ENCODE data around the gene CDH18. TPM values are rescaled to one million over a fixed set of nuclear protein-coding genes. Genes with fewer than 3 reads are reported as not detected.

CDH18 gene
- total and polyA plus RNA-seq, 2 donors from 2014 or later, result not detected

DNA sequence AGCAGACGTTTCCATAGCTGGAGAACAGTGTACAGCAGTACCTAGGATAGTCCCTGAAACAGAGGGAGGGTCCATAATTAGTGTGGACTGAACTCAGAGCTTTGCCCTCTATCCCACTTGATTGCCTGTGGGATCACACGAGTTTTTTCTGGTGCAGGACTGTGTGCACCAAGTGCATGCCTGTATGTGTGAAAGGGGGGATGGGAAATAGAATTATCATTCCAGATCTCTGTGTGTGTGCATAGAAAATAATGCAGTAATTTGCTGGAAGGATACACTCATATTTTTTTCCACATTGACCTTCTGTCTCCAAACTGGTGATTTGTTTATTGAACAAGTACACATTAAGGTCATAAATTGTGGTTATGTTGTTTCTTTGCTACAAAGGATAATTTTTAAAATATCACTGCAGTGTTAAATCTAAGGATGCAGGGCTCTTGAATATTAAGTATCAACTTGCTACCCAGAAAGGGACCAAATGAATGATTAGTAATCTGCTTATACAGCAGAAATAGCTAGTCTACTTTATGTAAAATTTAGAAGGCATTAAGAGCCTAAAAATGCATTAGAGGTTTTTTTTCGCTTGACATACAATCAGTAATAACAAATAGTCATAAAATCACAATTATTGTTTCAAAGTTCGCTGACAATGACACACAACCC lies 292.9 kb downstream of the CDH18 start:
- Histone ChIP-seq H3K36me3 (ENCODE audit: control insufficient read depth in 2 of 3, insufficient read depth in 3 of 3, low read length in 3 of 3) (no peaks in the 10 kb centered on the region), H3K4me3 (ENCODE audit: low read length in 3 of 3) (no peak overlapping the region), H3K4me1 (ENCODE audit: control insufficient read depth in 2 of 3, insufficient read depth in 2 of 3, low read depth in 1 of 3, low read length in 3 of 3) (no peaks in the 10 kb centered on the region), H3K27me3 (ENCODE audit: control insufficient read depth, insufficient read depth, low read length) (no peaks in the 10 kb centered on the region), H3K9ac (ENCODE audit: low read length in 3 of 3) (no peak overlapping the region), H3K9me3 (ENCODE audit: control insufficient read depth in 2 of 3, insufficient read depth in 1 of 3, low read length in 3 of 3) (no peaks in the 10 kb centered on the region), H3K27ac (ENCODE audit: low read depth in 2 of 2, low read length in 2 of 2) (no peak overlapping the region)
- FAIRE-seq (no peak), DNase-seq (no peak)
- TF ChIP-seq, protein P1, sequence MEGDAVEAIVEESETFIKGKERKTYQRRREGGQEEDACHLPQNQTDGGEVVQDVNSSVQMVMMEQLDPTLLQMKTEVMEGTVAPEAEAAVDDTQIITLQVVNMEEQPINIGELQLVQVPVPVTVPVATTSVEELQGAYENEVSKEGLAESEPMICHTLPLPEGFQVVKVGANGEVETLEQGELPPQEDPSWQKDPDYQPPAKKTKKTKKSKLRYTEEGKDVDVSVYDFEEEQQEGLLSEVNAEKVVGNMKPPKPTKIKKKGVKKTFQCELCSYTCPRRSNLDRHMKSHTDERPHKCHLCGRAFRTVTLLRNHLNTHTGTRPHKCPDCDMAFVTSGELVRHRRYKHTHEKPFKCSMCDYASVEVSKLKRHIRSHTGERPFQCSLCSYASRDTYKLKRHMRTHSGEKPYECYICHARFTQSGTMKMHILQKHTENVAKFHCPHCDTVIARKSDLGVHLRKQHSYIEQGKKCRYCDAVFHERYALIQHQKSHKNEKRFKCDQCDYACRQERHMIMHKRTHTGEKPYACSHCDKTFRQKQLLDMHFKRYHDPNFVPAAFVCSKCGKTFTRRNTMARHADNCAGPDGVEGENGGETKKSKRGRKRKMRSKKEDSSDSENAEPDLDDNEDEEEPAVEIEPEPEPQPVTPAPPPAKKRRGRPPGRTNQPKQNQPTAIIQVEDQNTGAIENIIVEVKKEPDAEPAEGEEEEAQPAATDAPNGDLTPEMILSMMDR (IDR thresholded peaks at IDR 0.05; ENCODE audit: borderline replicate concordance, extremely low read depth, insufficient read depth), result no peak
- intact Hi-C loops (cut with DNase I), result no loop called here

DNA sequence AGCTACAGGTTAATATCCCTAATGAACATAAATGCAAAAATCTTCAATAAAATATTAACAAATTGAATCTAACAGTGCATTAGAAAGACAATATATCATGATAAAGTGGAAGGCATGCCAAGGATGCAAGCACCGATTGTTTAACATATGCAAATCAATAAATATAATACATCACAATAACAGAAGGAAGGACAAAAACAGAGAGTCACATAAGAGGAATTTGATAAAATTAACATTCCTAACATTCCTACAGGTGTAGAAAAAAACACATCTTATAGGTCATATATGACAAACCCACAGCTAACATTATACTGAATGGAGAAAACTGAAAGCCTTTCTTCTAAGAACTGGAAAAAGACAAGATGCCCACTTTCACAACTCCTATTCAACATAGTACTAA lies 297.0 kb downstream of the CDH18 start:
- no peaks in the 10 kb centered on the region for H3K27me3 ChIP-seq (ENCODE audit: control insufficient read depth, insufficient read depth, low read length)
- H3K4me3 ChIP-seq (ENCODE audit: low read length in 3 of 3), result no peak overlapping the region
- intact Hi-C loops (cut with DNase I), result no loop called here
- FAIRE-seq (no peak), DNase-seq (no peak)
- H3K4me1 ChIP-seq (ENCODE audit: control insufficient read depth in 2 of 3, insufficient read depth in 2 of 3, low read depth in 1 of 3, low read length in 3 of 3), result no peaks in the 10 kb centered on the region
- no peak overlapping the region for H3K27ac ChIP-seq (ENCODE audit: low read depth in 2 of 2, low read length in 2 of 2)
- no peak overlapping the region for H3K9ac ChIP-seq (ENCODE audit: low read length in 3 of 3)
- H3K36me3 ChIP-seq (ENCODE audit: control insufficient read depth in 2 of 3, insufficient read depth in 3 of 3, low read length in 3 of 3), result no peaks in the 10 kb centered on the region
- TF ChIP-seq, protein P1 (IDR thresholded peaks at IDR 0.05; ENCODE audit: borderline replicate concordance, extremely low read depth, insufficient read depth), result no peak
- no peaks in the 10 kb centered on the region for H3K9me3 ChIP-seq (ENCODE audit: control insufficient read depth in 2 of 3, insufficient read depth in 1 of 3, low read length in 3 of 3)

DNA sequence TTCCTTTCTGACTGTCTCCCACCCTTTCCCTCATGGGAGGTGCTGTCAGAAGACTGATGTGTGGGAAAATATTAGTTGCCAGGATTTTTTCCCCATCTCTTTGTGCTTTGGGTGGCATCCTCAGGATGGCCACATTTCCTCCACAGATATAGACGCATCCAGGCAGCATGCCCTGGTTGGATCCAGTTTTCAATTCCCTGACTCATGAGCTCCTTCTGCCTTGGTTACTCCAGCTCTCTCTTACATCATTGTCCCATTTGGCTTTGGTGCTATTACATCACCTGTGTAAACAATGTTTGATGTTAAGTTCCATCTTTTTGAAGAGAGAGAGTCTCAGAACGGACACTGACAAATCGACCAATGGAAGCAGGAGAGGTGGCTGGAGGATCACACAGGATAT lies 302.5 kb downstream of the CDH18 start:
- Histone ChIP-seq H3K27ac (ENCODE audit: low read depth in 2 of 2, low read length in 2 of 2) (no peak overlapping the region), H3K36me3 (ENCODE audit: control insufficient read depth in 2 of 3, insufficient read depth in 3 of 3, low read length in 3 of 3) (no peaks in the 10 kb centered on the region), H3K9ac (ENCODE audit: low read length in 3 of 3) (no peak overlapping the region), H3K4me3 (ENCODE audit: low read length in 3 of 3) (no peak overlapping the region), H3K27me3 (ENCODE audit: control insufficient read depth, insufficient read depth, low read length) (no peaks in the 10 kb centered on the region), H3K4me1 (ENCODE audit: control insufficient read depth in 2 of 3, insufficient read depth in 2 of 3, low read depth in 1 of 3, low read length in 3 of 3) (no peaks in the 10 kb centered on the region), H3K9me3 (ENCODE audit: control insufficient read depth in 2 of 3, insufficient read depth in 1 of 3, low read length in 3 of 3) (no peaks in the 10 kb centered on the region)
- TF ChIP-seq, protein P1 (IDR thresholded peaks at IDR 0.05; ENCODE audit: borderline replicate concordance, extremely low read depth, insufficient read depth), result no peak
- intact Hi-C loops (cut with DNase I), result no loop called here
- FAIRE-seq, result no peak
- no peak for DNase-seq

DNA sequence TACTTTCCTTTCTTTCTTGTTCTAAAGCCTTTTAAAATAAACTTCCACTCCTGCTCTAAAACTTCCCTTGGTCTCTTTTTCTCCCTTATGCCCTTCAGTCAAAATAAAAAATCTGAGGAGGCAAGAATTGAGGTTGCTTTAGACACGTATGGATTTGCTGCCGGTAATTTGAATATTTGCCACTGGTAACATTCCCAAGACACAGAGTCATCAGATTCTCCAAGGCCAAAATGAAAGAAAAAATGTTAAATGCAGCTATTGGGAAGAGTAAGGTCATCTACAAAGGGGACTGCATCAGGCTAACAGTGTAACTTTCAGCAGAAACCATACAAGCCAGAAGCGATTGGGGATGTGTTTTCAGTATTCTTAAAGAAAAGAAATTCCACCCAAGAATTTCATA lies 311.1 kb downstream of the CDH18 start:
- Histone ChIP-seq H3K27me3 (ENCODE audit: control insufficient read depth, insufficient read depth, low read length) (no peaks in the 10 kb centered on the region), H3K27ac (ENCODE audit: low read depth in 2 of 2, low read length in 2 of 2) (no peak overlapping the region), H3K9me3 (ENCODE audit: control insufficient read depth in 2 of 3, insufficient read depth in 1 of 3, low read length in 3 of 3) (no peaks in the 10 kb centered on the region), H3K4me3 (ENCODE audit: low read length in 3 of 3) (no peak overlapping the region), H3K9ac (ENCODE audit: low read length in 3 of 3) (no peak overlapping the region), H3K4me1 (ENCODE audit: control insufficient read depth in 2 of 3, insufficient read depth in 2 of 3, low read depth in 1 of 3, low read length in 3 of 3) (no peaks in the 10 kb centered on the region), H3K36me3 (ENCODE audit: control insufficient read depth in 2 of 3, insufficient read depth in 3 of 3, low read length in 3 of 3) (no peaks in the 10 kb centered on the region)
- intact Hi-C loops (cut with DNase I), result no loop called here
- DNase-seq (no peak), FAIRE-seq (no peak)
- TF ChIP-seq, protein P1 (IDR thresholded peaks at IDR 0.05; ENCODE audit: borderline replicate concordance, extremely low read depth, insufficient read depth), result no peak

All from kidney (tissue), 14 donors.